Right lobe of liver (tissue), 6 donors: Measurements from ENCODE around the gene RNU1-3. TPM values are rescaled to one million over a fixed set of nuclear protein-coding genes. Genes with fewer than 3 reads are reported as not detected.
"Not testable (repeated sequence)": the region's sequence is repeated elsewhere in the genome, so short reads cannot be mapped to it uniquely, and the experiment has no call there.

Experiments
- ATAC-seq, 4 donors: fragments of 200-7000 bp; cut with Tn5 transposase; one replicate each; pipeline ENCODE4 v1.9.1; 2020; ENCODE audit warnings: mild to moderate bottlenecking in 4 of 4, moderate library complexity in 4 of 4
- DNase-seq, 3 donors: peaks; one replicate each; pipeline ENCODE4 v3.0.0-alpha.2; 2020
- H3K27ac ChIP-seq, 3 donors: fragments of 200-600 bp; one replicate each; pipeline ENCODE4 v1.8.0; 2022
- H3K27me3 ChIP-seq, 2 donors: fragments of 200-600 bp; one replicate each; pipeline ENCODE4 v1.8.0; 2022
- H3K36me3 ChIP-seq, 4 donors: fragments of 200-600 bp; sonication (generic) in 1 of 4; one replicate each; pipeline versions ENCODE4 v1.5.1 to v1.8.0; 2017 to 2022; ENCODE audit warnings: control low read depth in 1 of 4
- H3K4me1 ChIP-seq, 4 donors: fragments of 200-600 bp; sonication (generic) in 1 of 4; one replicate each; pipeline versions ENCODE4 v1.5.1 to v1.8.0; 2017 to 2022; ENCODE audit warnings: control low read depth in 1 of 4
- H3K4me3 ChIP-seq, 3 donors: fragments of 200-600 bp; one replicate each; pipeline ENCODE4 v1.8.0; 2022
- H3K9me3 ChIP-seq, 4 donors: fragments of 200-600 bp; sonication (generic) in 1 of 4; one replicate each; pipeline versions ENCODE4 v1.5.1 to v1.8.0; 2017 to 2022; ENCODE audit warnings: control low read depth in 1 of 4
- CTCF ChIP-seq, 4 donors: fragments of 200-600 bp in 3 of 4; fragments of 450-650 bp in 1 of 4; IDR thresholded peaks; one replicate each; pipeline versions ENCODE4 v1.5.1 to v1.8.0; 2016 to 2022; ENCODE audit warnings: antibody characterized with exemption in 4 of 4, mild to moderate bottlenecking in 2 of 4
- POLR2A ChIP-seq: fragments of 450-650 bp; IDR thresholded peaks from one replicate; pipeline ENCODE4 v1.6.1; 2017; ENCODE audit warnings: antibody characterized with exemption, mild to moderate bottlenecking
- WGBS: methylation state at CpG from one replicate; pipeline ENCODE4 v1.1.6; 2018; ENCODE audit warnings: low coverage, low lambda C conversion rate; ENCODE audit not compliant: insufficient coverage; ENCODE audit errors: missing lambda C conversion rate; 5-methylcytosine and 5-hydroxymethylcytosine counted together
- intact Hi-C, 2 donors: fragments of 100-400 bp; cut with DNase I; formaldehyde crosslinking; loops; one replicate each; pipeline versions ENCODE4 v1.11.2 to v1.14.1; 2022
- total RNA-seq, 6 experiments: library from RNA; depleted of rRNA in 2 of 6; stranded (reverse); fragments of >200 nt in 2 of 6; fragmentation: NEBNext Ultra II Directional in 3 of 6; extraction: Animal tissue kit (Norgen Biotek cat#: 25700) in 3 of 6; gene quantifications; one replicate each; pipeline versions ENCODE4 v1.1.0 to v1.2.4, GENCODE V29; 2016 to 2023
- donor health status: DM: no; HTN: yes; CAD: no.
- donor health status: DM: no; HTN: no; CAD: no.
- donor health status: DM: no; HTN: no; CAD: no.
- donor health status: DM: no; HTN: yes; CAD: no.
- donor health status: DM: no; HTN: yes; CAD: no.

The RNU1-3 gene
- total RNA-seq, 6 experiments from 2014 or later: under 0.01 to 3,377 (median 977) TPM

- intact Hi-C loops, H3K4me3 ChIP-seq, H3K27ac ChIP-seq, H3K9me3 ChIP-seq, H3K27me3 ChIP-seq, ATAC-seq: not testable (repeated sequence)
- H3K36me3 ChIP-seq: peaks cover 16 to 43% (median 23%) of the 10 kb centered on the region in 4 donors
- peaks cover 0 to 21% (median 6%) of the 10 kb centered on the region in 4 donors for H3K4me1 ChIP-seq
- peak in 2 of 3 donors; percentile 45 to 56 for DNase-seq
- 84% methylated on average over 10 of the region's 10 CpGs for WGBS
Observed at GRCh38 chr1:16636551-16637195, 30.1 kb downstream of the RNU1-3 start.

- intact Hi-C loops, H3K4me3 ChIP-seq, H3K9me3 ChIP-seq, H3K27ac ChIP-seq, ATAC-seq, H3K27me3 ChIP-seq: not testable (repeated sequence)
- DNase-seq: peak in 2 of 3 donors; percentile 44 to 53
- Histone ChIP-seq H3K4me1 (peaks cover 0 to 15% (median 4%) of the 10 kb centered on the region in 4 donors), H3K36me3 (peaks cover 22 to 46% (median 30%) of the 10 kb centered on the region in 4 donors)
- WGBS: 96% methylated on average over 5 of the region's 5 CpGs
Observed at GRCh38 chr1:16635959-16636358, 30.8 kb downstream of the RNU1-3 start.

GRCh38 chr1:16633540-16634282 is 33.0 kb downstream of the RNU1-3 start:
- H3K9me3 ChIP-seq, ATAC-seq, H3K4me3 ChIP-seq, H3K27ac ChIP-seq, H3K4me1 ChIP-seq, intact Hi-C loops, DNase-seq, H3K27me3 ChIP-seq: not testable (repeated sequence)
- H3K36me3 ChIP-seq: peaks cover 23 to 64% (median 46%) of the 10 kb centered on the region in 4 donors
- 90% methylated on average over 6 of the region's 6 CpGs for WGBS

GRCh38 chr1:16632044-16632850 is 34.5 kb downstream of the RNU1-3 start:
- H3K27me3 ChIP-seq, H3K4me3 ChIP-seq, intact Hi-C loops, H3K4me1 ChIP-seq, H3K27ac ChIP-seq, H3K9me3 ChIP-seq: not testable (repeated sequence)
- peak in 2 of 3 donors; percentile 51 to 59 for DNase-seq
- peak in 1 of 4 donors; percentile 2 for ATAC-seq
- WGBS: 94% methylated on average over 14 of the region's 14 CpGs
- H3K36me3 ChIP-seq: peaks cover 29 to 76% (median 55%) of the 10 kb centered on the region in 4 donors

GRCh38 chr1:16631248-16632043 is 35.3 kb downstream of the RNU1-3 start:
- no peaks in the 10 kb centered on the region for H3K9me3 ChIP-seq
- ATAC-seq: peak in 1 of 4 donors; percentile 1
- 91% methylated on average over 20 of the region's 20 CpGs for WGBS
- no peak overlapping the region for H3K4me3 ChIP-seq
- intact Hi-C loops: no loop called here
- no peak overlapping the region for H3K27ac ChIP-seq
- no peaks in the 10 kb centered on the region for H3K4me1 ChIP-seq
- peaks cover 29 to 82% (median 57%) of the 10 kb centered on the region in 4 donors for H3K36me3 ChIP-seq
- H3K27me3 ChIP-seq: no peaks in the 10 kb centered on the region
- TF ChIP-seq POLR2A (no peak), CTCF (IDR thresholded peaks at IDR 0.05) (no peak)
- peak; percentile 37 to 75 (median 58) for DNase-seq
